Measurements from ENCODE around the gene FARP1.

Gene FARP1

GRCh38 chr13:98448642-98448928 lies 305.7 kb downstream of the FARP1 start:
- TF ChIP-seq CTCF (IDR thresholded peaks at IDR 0.05; ENCODE audit: poor library complexity, severe bottlenecking), result peak; percentile 43
- DNase-seq (ENCODE audit: low spot score), result no peak
- H3K36me3 ChIP-seq (ENCODE audit: low read depth), result peaks cover 63% of the 10 kb centered on the region
- H3K27ac ChIP-seq (ENCODE audit: poor library complexity, severe bottlenecking), result no peak overlapping the region
- H3K27me3 ChIP-seq (ENCODE audit: insufficient read depth, poor library complexity, severe bottlenecking), result no peaks in the 10 kb centered on the region
- no peak overlapping the region for H3K4me3 ChIP-seq (ENCODE audit: severe bottlenecking)
- H3K4me1 ChIP-seq (ENCODE audit: insufficient read depth, poor library complexity, severe bottlenecking), result peaks cover under 1% of the 10 kb centered on the region
- no peaks in the 10 kb centered on the region for H3K9me3 ChIP-seq (ENCODE audit: severe bottlenecking)
- ATAC-seq (ENCODE audit: low read depth), result no peak

GRCh38 chr13:98449273-98449672 lies 306.4 kb downstream of the FARP1 start:
- Histone ChIP-seq H3K9me3 (ENCODE audit: severe bottlenecking) (no peaks in the 10 kb centered on the region), H3K27ac (ENCODE audit: poor library complexity, severe bottlenecking) (no peak overlapping the region), H3K4me1 (ENCODE audit: insufficient read depth, poor library complexity, severe bottlenecking) (no peaks in the 10 kb centered on the region), H3K36me3 (ENCODE audit: low read depth) (peaks cover 69% of the 10 kb centered on the region), H3K4me3 (ENCODE audit: severe bottlenecking) (no peak overlapping the region), H3K27me3 (ENCODE audit: insufficient read depth, poor library complexity, severe bottlenecking) (no peaks in the 10 kb centered on the region)
- no peak for DNase-seq (ENCODE audit: low spot score)
- no peak for ATAC-seq (ENCODE audit: low read depth)
- no peak for TF ChIP-seq CTCF (IDR thresholded peaks at IDR 0.05; ENCODE audit: poor library complexity, severe bottlenecking)

DNA sequence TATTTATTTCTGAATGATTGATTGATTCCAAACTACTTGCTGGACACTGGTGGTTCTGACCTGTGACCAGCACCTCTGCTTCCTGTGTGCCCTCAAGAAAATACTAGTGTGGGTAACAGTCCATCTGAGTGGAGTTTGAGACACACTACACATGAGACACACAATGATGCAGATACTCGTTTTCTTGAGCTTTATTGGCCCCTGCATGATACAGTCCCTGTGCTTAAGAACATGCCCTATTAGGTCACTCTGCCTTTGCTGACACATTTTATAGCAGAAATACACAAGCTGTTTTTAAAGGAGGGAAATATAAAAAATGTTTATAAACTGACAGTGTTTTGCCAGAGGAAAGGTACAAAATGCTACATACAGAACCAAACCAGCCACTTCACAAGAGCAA lies 307.1 kb downstream of the FARP1 start:
- Histone ChIP-seq H3K4me3 (ENCODE audit: severe bottlenecking) (no peak overlapping the region), H3K36me3 (ENCODE audit: low read depth) (peaks cover 72% of the 10 kb centered on the region), H3K27me3 (ENCODE audit: insufficient read depth, poor library complexity, severe bottlenecking) (no peaks in the 10 kb centered on the region), H3K27ac (ENCODE audit: poor library complexity, severe bottlenecking) (no peak overlapping the region), H3K9me3 (ENCODE audit: severe bottlenecking) (no peaks in the 10 kb centered on the region), H3K4me1 (ENCODE audit: insufficient read depth, poor library complexity, severe bottlenecking) (no peaks in the 10 kb centered on the region)
- ATAC-seq (ENCODE audit: low read depth) (no peak), DNase-seq (ENCODE audit: low spot score) (no peak)
- no peak for TF ChIP-seq CTCF (IDR thresholded peaks at IDR 0.05; ENCODE audit: poor library complexity, severe bottlenecking)

DNA sequence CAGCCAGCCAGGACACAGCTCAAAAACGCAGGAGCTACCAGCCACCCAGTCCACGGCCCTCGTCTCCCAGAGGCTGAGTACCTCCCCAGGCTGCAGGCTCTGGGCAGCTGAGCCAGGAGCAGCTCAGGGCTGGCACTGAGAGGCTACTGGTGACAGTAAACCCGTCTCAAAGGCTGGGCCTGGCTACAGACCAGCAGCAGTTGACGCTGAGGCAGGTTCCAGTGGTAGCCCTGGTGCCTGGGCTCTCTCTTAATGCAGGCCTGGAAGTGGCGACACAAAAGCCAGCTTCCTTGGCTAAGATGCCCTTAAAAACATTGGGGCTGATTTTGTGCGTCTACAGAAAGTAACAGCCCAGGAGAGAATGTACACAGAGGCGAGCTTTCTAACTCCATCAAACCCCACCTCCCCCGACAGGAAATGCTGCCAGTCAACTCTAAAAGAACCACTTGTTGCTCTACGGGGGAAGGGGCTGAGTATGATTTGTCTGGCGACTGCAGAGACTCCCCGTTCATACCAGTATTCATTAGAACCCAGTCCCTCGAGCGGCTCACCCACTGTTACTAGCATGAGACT lies 307.7 kb downstream of the FARP1 start:
- DNase-seq (ENCODE audit: low spot score) (no peak), ATAC-seq (ENCODE audit: low read depth) (no peak)
- H3K4me3 ChIP-seq (ENCODE audit: severe bottlenecking), result no peak overlapping the region
- no peak for TF ChIP-seq CTCF (IDR thresholded peaks at IDR 0.05; ENCODE audit: poor library complexity, severe bottlenecking)
- no peak overlapping the region for H3K27ac ChIP-seq (ENCODE audit: poor library complexity, severe bottlenecking)
- no peaks in the 10 kb centered on the region for H3K9me3 ChIP-seq (ENCODE audit: severe bottlenecking)
- peaks cover 78% of the 10 kb centered on the region for H3K36me3 ChIP-seq (ENCODE audit: low read depth)
- no peaks in the 10 kb centered on the region for H3K4me1 ChIP-seq (ENCODE audit: insufficient read depth, poor library complexity, severe bottlenecking)
- H3K27me3 ChIP-seq (ENCODE audit: insufficient read depth, poor library complexity, severe bottlenecking), result no peaks in the 10 kb centered on the region

DNA sequence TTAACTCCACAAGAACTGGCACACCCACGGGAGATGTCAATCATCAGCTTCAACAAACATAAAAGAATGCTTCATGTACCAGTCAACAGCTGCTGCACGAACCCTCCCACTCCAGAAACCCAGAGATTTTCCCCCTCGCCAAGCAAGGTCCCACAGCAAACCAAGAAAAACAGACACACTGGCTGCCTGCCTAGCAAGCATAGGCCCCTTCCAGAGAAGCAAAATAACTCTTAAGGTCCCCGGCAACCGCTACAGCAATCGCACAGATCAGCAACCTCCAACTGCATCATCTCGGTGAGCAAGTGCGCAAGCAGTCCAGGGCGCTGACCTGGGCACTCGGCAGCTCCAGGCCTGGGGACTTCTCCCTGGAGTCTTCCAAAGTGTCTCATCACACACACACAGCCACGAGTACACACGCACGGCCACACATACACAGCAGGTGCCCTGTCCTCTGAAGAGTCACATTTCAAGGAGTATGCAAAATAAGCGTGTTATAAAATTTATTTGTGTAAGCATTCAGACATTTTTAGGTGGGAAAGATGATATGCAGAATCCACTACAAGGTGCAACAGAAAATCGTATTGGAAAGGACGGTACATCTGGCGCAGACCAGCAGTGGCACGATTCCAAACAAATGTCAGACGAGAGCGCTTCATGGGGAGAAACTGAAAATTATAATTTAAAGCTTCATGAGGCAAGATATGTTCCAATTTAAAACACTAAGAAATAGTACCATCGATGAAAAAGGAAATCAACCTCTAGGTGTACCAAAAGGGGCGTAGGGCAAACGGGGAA lies 309.0 kb downstream of the FARP1 start:
- ATAC-seq (ENCODE audit: low read depth), result no peak
- Histone ChIP-seq H3K4me1 (ENCODE audit: insufficient read depth, poor library complexity, severe bottlenecking) (no peaks in the 10 kb centered on the region), H3K4me3 (ENCODE audit: severe bottlenecking) (no peak overlapping the region)

More for the DNA sequence above, 309.0 kb downstream of the FARP1 start:
- no peak for DNase-seq (ENCODE audit: low spot score)
- H3K27ac ChIP-seq (ENCODE audit: poor library complexity, severe bottlenecking), result no peak overlapping the region
- no peaks in the 10 kb centered on the region for H3K27me3 ChIP-seq (ENCODE audit: insufficient read depth, poor library complexity, severe bottlenecking)
- no peak for TF ChIP-seq CTCF (IDR thresholded peaks at IDR 0.05; ENCODE audit: poor library complexity, severe bottlenecking)
- peaks cover 85% of the 10 kb centered on the region for H3K36me3 ChIP-seq (ENCODE audit: low read depth)
- H3K9me3 ChIP-seq (ENCODE audit: severe bottlenecking), result no peaks in the 10 kb centered on the region

Data from RWPE2 (cell line).